ENCODE measurements around the gene AGL. TPM values are rescaled to one million over a fixed set of nuclear protein-coding genes. Genes with fewer than 3 reads are reported as not detected.

Gene AGL
- total and polyA plus RNA-seq, 2 experiments from 2014 or later, result 9.3 to 34.2 TPM

GRCh38 chr1:99869723-99870122 is 19.6 kb downstream of the AGL start:
- Histone ChIP-seq H2AFZ (no peak overlapping the region), H3K27ac (no peak overlapping the region), H3K79me2 (no peaks in the 10 kb centered on the region), H3K27me3 (no peaks in the 10 kb centered on the region), H3K4me1 (ENCODE audit: insufficient read depth) (no peaks in the 10 kb centered on the region), H3K9me2 (replicated peaks; ENCODE audit: insufficient read depth) (no peaks in the 10 kb centered on the region), H3K9me3 (ENCODE audit: low read depth) (no peaks in the 10 kb centered on the region), H3K36me3 (replicated peaks; ENCODE audit: insufficient read depth, low read depth) (no peaks in the 10 kb centered on the region), H4K20me1 (ENCODE audit: insufficient read depth, poor library complexity, severe bottlenecking) (no peaks in the 10 kb centered on the region), H3K4me3 (no peak overlapping the region), H3K4me2 (no peak overlapping the region)
- 79% methylated on average over 6 of the region's 6 CpGs for WGBS (ENCODE audit: low lambda C conversion rate, missing lambda C conversion rate)
- DNase-seq (ENCODE audit: low spot score), result no peak
- TF ChIP-seq CTCF (IDR thresholded peaks at IDR 0.05; ENCODE audit: poor library complexity) (no peak), EZH2 (IDR thresholded peaks at IDR 0.05; ENCODE audit: borderline replicate concordance) (no peak), EZH2phosphoT487 (IDR thresholded peaks at IDR 0.05; ENCODE audit: low read depth, severe bottlenecking, unreplicated experiment) (no peak)

GRCh38 chr1:99872063-99872462 is 21.9 kb downstream of the AGL start:
- no peaks in the 10 kb centered on the region for H3K27me3 ChIP-seq
- H3K9me3 ChIP-seq (ENCODE audit: low read depth), result no peaks in the 10 kb centered on the region
- no peak overlapping the region for H3K27ac ChIP-seq
- no peaks in the 10 kb centered on the region for H3K9me2 ChIP-seq (replicated peaks; ENCODE audit: insufficient read depth)
- DNase-seq (ENCODE audit: low spot score), result peak; percentile 10
- WGBS (ENCODE audit: low lambda C conversion rate, missing lambda C conversion rate), result 65% methylated on average over 1 of the region's 1 CpG
- no peaks in the 10 kb centered on the region for H4K20me1 ChIP-seq (ENCODE audit: insufficient read depth, poor library complexity, severe bottlenecking)
- H3K36me3 ChIP-seq (replicated peaks; ENCODE audit: insufficient read depth, low read depth), result no peaks in the 10 kb centered on the region
- no peaks in the 10 kb centered on the region for H3K4me1 ChIP-seq (ENCODE audit: insufficient read depth)
- no peak overlapping the region for H3K4me2 ChIP-seq
- no peak for TF ChIP-seq EZH2 (IDR thresholded peaks at IDR 0.05; ENCODE audit: borderline replicate concordance)
- TF ChIP-seq CTCF (IDR thresholded peaks at IDR 0.05; ENCODE audit: poor library complexity), result no peak
- TF ChIP-seq EZH2phosphoT487 (IDR thresholded peaks at IDR 0.05; ENCODE audit: low read depth, severe bottlenecking, unreplicated experiment), result no peak
- no peak overlapping the region for H3K4me3 ChIP-seq
- H2AFZ ChIP-seq, result no peak overlapping the region
- H3K79me2 ChIP-seq, result no peaks in the 10 kb centered on the region

- no peak overlapping the region for H3K27ac ChIP-seq
- DNase-seq (ENCODE audit: low spot score), result no peak
- H3K9me2 ChIP-seq (replicated peaks; ENCODE audit: insufficient read depth), result no peaks in the 10 kb centered on the region
- no peaks in the 10 kb centered on the region for H3K9me3 ChIP-seq (ENCODE audit: low read depth)
- H3K4me2 ChIP-seq, result no peak overlapping the region
- no peaks in the 10 kb centered on the region for H3K4me1 ChIP-seq (ENCODE audit: insufficient read depth)
- WGBS (ENCODE audit: low lambda C conversion rate, missing lambda C conversion rate), result 80% methylated on average over 3 of the region's 3 CpGs
- H3K4me3 ChIP-seq, result no peak overlapping the region
- TF ChIP-seq EZH2phosphoT487 (IDR thresholded peaks at IDR 0.05; ENCODE audit: low read depth, severe bottlenecking, unreplicated experiment), result no peak
- TF ChIP-seq CTCF (IDR thresholded peaks at IDR 0.05; ENCODE audit: poor library complexity), result no peak
- TF ChIP-seq EZH2 (IDR thresholded peaks at IDR 0.05; ENCODE audit: borderline replicate concordance), result no peak
- H3K27me3 ChIP-seq, result no peaks in the 10 kb centered on the region
- no peaks in the 10 kb centered on the region for H4K20me1 ChIP-seq (ENCODE audit: insufficient read depth, poor library complexity, severe bottlenecking)
- H3K79me2 ChIP-seq, result no peaks in the 10 kb centered on the region
- H3K36me3 ChIP-seq (replicated peaks; ENCODE audit: insufficient read depth, low read depth), result no peaks in the 10 kb centered on the region
- no peak overlapping the region for H2AFZ ChIP-seq
Observed at GRCh38 chr1:99877568-99877967, 27.4 kb downstream of the AGL start.

DNA sequence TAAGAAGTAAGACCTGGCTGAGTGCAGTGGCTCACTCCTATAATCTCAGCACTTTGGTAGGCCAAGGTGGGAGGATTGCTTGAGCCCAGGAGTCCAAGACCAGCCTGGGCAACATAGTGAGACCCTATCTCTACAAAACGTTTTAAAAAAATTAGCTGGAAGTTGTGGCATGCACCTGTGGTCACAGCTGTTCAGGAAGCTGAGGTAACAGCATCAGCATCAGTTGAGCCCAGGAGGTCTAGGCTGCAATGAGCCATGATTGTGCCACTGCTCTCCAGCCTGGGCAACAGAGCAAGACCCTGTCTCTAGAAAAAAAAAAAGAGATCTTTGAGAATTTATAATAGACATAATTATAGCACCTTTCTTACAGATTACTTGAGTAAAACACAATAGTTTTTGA is 36.0 kb downstream of the AGL start:
- Histone ChIP-seq H3K4me3 (no peak overlapping the region), H3K9me2 (replicated peaks; ENCODE audit: insufficient read depth) (no peaks in the 10 kb centered on the region)
- WGBS (ENCODE audit: low lambda C conversion rate, missing lambda C conversion rate), result 61% methylated on average over 1 of the region's 1 CpG

More for the DNA sequence above, 36.0 kb downstream of the AGL start:
- no peak overlapping the region for H3K4me2 ChIP-seq
- no peak for TF ChIP-seq EZH2 (IDR thresholded peaks at IDR 0.05; ENCODE audit: borderline replicate concordance)
- TF ChIP-seq CTCF (IDR thresholded peaks at IDR 0.05; ENCODE audit: poor library complexity), result no peak
- TF ChIP-seq EZH2phosphoT487 (IDR thresholded peaks at IDR 0.05; ENCODE audit: low read depth, severe bottlenecking, unreplicated experiment), result no peak
- no peaks in the 10 kb centered on the region for H4K20me1 ChIP-seq (ENCODE audit: insufficient read depth, poor library complexity, severe bottlenecking)
- DNase-seq (ENCODE audit: low spot score), result no peak
- H2AFZ ChIP-seq, result no peak overlapping the region
- peaks cover 7% of the 10 kb centered on the region for H3K36me3 ChIP-seq (replicated peaks; ENCODE audit: insufficient read depth, low read depth)
- H3K9me3 ChIP-seq (ENCODE audit: low read depth), result no peaks in the 10 kb centered on the region
- no peaks in the 10 kb centered on the region for H3K79me2 ChIP-seq
- H3K27ac ChIP-seq, result no peak overlapping the region
- H3K4me1 ChIP-seq (ENCODE audit: insufficient read depth), result no peaks in the 10 kb centered on the region
- no peaks in the 10 kb centered on the region for H3K27me3 ChIP-seq
